NCI-H345 (cell line): ENCODE data around the gene RPL35A.
"Not testable (repeated sequence)": the region's sequence is repeated elsewhere in the genome, so short reads cannot be mapped to it uniquely, and the experiment has no call there.

Experiments
- DNase-seq: peaks from one replicate; lab custom pipeline; 2025; lab: John Stamatoyannopoulos, UW

RPL35A gene

DNA sequence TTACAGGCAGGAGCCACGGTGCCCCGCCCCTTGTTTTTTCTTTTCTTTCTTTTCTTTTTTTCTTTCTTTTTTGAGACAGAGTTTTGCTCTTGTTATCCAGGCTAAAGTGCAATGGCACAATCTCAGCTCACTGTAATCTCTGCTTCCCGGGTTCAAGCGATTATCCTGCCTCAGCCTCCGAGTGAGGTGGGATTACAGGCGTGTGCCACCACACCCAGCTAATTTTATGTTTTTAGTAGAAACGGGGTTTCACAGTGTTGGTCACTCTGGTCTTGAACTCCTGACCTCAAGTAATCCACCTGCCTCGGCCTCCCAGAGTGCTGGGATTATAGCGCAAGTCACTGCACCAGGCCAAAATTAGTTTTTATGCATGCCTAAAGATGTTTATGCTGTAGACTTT, 2.5 kb downstream of the RPL35A start:
- DNase-seq: no peak

- DNase-seq: no peak
These were observed 3.3 kb downstream of the RPL35A start for GRCh38 chr3:197953325-197953724.

- DNase-seq: no peak
These were observed 3.9 kb downstream of the RPL35A start for GRCh38 chr3:197953881-197954280.

DNA sequence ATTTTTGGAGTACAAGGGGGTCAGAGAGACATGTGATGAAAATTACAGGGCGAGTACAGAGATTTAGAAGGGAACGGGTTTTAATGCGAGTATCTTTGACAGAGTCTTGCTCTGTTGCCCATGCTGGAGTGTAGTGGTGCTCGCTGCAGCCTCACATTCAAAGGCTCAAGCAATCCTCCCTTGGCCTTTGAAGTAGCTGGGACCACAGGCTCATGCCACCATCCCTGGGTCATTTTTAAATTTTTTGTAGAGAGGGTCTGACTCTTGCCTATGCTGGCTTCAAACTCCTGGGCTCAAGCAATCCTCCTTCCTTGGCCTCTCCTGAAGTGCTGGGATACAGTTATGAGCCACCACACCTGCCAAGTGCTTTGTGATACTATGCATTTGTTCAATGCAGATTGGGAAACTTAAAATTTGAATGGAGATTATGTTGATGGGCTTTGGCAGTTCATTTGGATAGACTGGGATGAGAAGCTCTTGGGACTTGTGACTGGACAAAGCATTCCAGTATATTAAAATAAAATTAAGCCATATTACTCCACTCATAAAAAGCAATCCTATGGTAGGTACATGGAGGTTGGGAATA, 6.0 kb downstream of the RPL35A start:
- no peak for DNase-seq

DNA sequence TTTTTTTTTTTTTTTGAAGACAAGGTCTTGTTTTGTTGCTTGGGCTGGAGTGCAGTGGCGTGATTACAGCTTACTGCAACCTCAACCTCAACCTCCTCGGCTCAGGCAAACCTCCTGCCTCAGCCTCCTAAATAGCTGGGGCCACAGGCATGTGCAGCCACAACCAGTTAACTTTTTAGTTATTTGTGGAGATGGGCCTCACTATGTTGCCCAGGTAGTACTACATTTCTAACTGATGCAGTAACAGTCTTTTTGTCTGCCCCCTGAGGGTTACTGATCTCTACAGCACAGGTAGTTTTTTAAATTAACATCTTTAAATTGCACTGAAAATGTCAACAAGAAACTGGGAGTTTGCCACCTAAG, 6.6 kb downstream of the RPL35A start:
- no peak for DNase-seq

GRCh38 chr3:197957790-197958133, 7.8 kb downstream of the RPL35A start:
- no peak for DNase-seq

DNA sequence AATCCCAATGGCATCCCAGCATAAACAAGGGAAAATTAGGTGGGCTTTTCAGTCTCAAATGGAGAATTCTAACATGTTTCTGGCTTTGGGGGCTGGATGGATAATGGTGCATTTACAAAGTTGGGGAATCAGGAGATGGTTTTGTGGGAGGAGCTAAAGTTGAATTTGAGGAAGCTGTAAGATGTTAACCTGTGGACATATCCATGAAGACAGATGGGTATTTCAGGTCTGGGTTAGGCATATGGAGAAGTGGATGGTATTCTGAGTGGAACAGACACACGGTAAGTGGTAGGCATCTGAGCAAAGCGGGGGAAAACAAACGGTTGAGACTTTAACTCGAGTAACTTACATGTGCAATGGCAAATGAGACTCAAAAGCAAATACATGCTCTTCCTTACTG, 8.4 kb downstream of the RPL35A start:
- DNase-seq: no peak

GRCh38 chr3:197958848-197959247, 8.9 kb downstream of the RPL35A start:
- not testable (repeated sequence) for DNase-seq

- DNase-seq: no peak
These were observed 9.5 kb downstream of the RPL35A start for GRCh38 chr3:197959500-197959890.

DNA sequence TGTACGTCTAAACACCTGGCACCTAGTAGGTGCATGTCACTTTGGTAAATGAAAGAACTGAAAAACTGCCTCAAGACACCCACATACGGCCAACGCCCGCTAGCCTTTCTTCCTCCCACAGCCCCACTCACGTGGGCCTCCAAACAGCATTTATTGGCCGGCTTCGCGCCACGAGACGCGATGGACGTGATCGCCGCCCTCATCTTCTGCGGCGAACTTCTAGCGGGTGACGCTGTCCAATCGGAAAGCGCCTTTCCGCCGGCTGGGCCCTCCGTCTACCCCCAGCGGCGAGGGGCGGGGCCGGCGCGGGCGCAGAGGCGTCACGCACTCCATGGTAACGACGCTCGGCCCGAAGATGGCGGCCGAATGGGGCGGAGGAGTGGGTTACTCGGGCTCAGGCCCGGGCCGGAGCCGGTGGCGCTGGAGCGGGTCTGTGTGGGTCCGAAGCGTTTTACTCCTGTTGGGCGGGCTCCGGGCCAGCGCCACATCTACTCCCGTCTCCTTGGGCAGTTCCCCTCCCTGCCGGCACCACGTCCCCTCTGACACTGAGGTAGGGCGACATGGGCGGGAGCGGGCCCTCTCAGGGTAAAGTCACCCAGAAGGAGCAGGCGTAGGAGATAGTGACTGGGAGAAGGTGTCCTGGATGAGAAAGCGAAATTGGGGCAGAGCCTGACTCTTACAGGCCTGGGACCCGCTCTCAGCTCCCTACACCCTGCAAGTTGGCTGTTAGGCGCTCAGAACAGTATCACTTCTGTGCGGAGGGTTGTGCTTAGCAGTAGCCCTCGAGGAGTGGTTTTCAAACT, 10.1 kb downstream of the RPL35A start, which contains the start of gene LMLN:
LMLN (plus strand) TSS at position 327 of the 803 bp plus-strand sequence; CDS start at position 356, 29 bp downstream.
- peak; percentile 98 for DNase-seq

- DNase-seq: no peak
These were observed 10.9 kb downstream of the RPL35A start for GRCh38 chr3:197960694-197961581.

DNA sequence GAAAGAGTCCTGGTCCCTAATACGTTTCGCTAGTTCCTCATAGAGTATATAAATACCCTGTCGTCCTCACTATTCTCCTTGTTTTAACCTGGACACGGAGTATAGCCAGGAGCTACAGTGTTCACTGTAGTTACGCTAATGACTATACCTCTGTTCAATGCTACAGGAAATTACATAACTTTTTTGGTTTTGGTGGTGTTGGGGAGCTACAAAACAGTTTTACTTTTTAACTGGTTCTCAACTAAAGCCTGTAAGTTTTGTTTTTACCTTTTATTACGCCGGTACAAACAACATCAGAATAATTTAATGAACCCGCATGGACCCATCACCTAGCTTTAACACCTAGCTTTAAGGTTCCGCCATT, 11.6 kb downstream of the RPL35A start:
- DNase-seq: no peak

- no peak for DNase-seq
These were observed 13.1 kb downstream of the RPL35A start for GRCh38 chr3:197963019-197963637.

- DNase-seq: not testable (repeated sequence)
These were observed 17.5 kb downstream of the RPL35A start for GRCh38 chr3:197967337-197967989.

DNA sequence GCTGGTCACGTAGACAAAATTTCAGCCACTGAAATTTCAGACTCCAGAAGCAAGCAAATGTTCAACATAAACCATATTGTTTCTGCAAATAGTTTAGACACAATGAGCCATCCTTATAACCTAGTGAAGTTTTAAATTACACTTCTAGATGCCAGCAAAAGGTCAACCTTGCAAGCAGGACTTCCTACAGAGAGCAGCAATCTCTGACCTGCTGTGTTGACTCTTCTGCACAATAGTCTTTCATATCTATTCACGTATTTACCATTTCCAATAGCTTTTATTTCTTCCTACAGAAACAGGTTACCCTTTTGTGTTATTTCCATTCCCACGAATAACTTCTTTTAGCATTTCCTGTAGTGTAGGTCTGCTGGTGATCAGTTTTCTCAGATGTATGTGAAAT, 20.6 kb downstream of the RPL35A start:
- no peak for DNase-seq

DNA sequence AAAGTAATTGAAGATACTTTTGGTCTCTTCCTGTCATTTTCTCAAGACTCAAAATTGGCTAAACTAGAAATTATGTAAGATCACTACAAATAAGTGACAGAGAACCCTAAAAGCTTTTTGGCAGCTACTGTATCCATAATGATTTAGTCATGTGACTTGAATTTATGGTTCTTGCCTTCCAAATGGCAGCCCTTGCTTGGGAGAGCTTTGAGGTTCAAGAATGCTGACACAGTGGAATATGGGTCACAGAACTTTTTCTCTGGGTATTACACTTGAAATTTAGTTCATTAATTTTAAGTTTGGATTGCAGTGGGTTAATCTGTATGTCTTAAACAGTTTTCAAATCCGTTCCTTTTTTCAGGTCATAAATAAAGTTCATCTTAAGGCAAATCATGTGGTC, 24.0 kb downstream of the RPL35A start:
- DNase-seq: no peak

DNA sequence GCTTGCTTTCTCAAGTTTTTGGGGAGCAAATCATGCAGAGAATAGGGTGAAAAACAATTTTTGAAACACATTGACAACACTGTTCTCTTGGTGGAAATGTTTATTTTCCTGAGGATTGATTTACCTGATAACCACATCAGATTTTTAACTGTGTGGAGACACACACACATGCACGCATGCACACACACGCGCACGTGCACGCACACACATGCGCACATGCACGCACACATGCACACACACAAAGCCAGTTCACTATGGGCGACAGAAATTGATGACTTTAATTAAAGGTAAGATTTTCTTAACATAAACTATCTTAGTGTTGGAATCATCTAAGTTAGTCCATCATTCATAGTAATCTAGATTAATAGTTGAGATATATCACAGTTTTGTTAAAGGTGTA, 25.3 kb downstream of the RPL35A start:
- DNase-seq: no peak

- no peak for DNase-seq
These were observed 33.1 kb downstream of the RPL35A start for GRCh38 chr3:197983076-197983475.

DNA sequence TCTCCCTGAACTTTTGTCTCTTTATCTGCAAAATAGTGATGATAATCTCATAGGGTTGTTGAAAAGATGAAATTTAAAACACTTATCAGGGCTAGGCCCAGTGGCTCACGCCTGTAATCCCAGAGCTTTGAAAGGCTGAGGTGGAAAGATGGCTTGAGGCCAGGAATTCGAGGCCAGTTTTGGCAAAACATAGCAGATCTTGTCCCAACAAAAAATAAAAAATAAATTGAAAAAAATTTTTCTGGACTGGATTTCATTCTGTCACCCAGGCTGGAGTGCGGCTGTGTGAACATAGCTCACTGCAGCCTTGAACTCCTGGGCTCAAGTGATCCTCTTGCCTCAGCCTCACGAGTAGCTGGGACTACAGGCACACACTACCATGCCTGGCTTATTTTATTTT, 39.7 kb downstream of the RPL35A start:
- DNase-seq: no peak

DNA sequence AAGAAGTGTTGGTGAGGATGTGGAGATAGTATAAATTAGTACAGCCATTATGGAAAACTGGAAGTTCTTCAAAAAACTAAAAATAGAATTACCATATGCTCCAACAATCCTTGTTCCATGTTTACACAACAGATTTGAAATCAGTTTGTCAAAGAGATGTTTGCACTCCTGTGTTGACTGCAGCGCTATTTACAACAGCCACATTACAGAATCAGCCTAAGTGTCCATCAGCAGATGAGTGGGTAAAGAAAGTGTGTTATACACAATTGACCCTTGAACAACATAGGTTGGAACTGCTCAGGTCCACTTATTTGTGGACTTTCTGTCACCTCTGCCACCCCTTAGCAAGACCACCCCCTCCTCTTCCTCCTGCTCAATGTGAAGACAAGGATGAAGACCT, 44.7 kb downstream of the RPL35A start:
- no peak for DNase-seq

GRCh38 chr3:197996855-197997254, 46.9 kb downstream of the RPL35A start:
- DNase-seq: no peak

- DNase-seq: no peak
These were observed 47.9 kb downstream of the RPL35A start for GRCh38 chr3:197997936-197998335.
